K562 (cell line): ENCODE results near the gene ITGAL.

Source experiments
- CBX1 ChIP-seq: sonication (generic); IDR thresholded peaks from 2 replicates; pipeline ENCODE4 v1.6.1; 2016; ENCODE audit warnings: antibody characterized with exemption, low read depth, mild to moderate bottlenecking
- EZH2 ChIP-seq: IDR thresholded peaks from 2 replicates; pipeline ENCODE4 v1.6.1; 2012; ENCODE audit warnings: low read depth, mild to moderate bottlenecking, inconsistent platforms, low read length, borderline replicate concordance
- TBL1XR1 ChIP-seq, 2 experiments: IDR thresholded peaks; 2 replicates each; pipeline ENCODE4 v1.6.1; 2012; ENCODE audit warnings: improper control_type of control experiment in 2 of 2, low read length in 2 of 2, mild to moderate bottlenecking in 1 of 2

- no peak for TF ChIP-seq EZH2
- no peak for TF ChIP-seq CBX1
- no peak for TF ChIP-seq TBL1XR1 (IDR thresholded peaks at IDR 0.05; ENCODE audit: low read length in 2 of 2)
These were observed 60.6 kb downstream of the ITGAL start for GRCh38 chr16:30533146-30533522.
